Thymus (tissue), 14 donors: Measurements from ENCODE around the gene IP6K2. TPM values are rescaled to one million over a fixed set of nuclear protein-coding genes. Genes with fewer than 3 reads are reported as not detected.
"Not testable (repeated sequence)": the region's sequence is repeated elsewhere in the genome, so short reads cannot be mapped to it uniquely, and the experiment has no call there.

Experiments used
- DNase-seq, 9 donors: peaks; one replicate each; pipeline ENCODE4 v3.0.0-alpha.2; 2013; ENCODE audit warnings: low spot score in 9 of 9, low read depth in 6 of 9, missing footprints in 1 of 9
- H3K27ac ChIP-seq, 2 donors: one replicate each; pipeline ENCODE4 v1.5.1; 2013; ENCODE audit warnings: control low read depth in 1 of 2, low read depth in 1 of 2, low read length in 1 of 2, mild to moderate bottlenecking in 1 of 2, moderate library complexity in 1 of 2
- H3K27me3 ChIP-seq, 2 donors: one replicate each; pipeline ENCODE4 v1.5.1; 2013; ENCODE audit warnings: low read length in 1 of 2; ENCODE audit not compliant: control insufficient read depth in 2 of 2, insufficient read depth in 1 of 2
- H3K36me3 ChIP-seq, 2 donors: one replicate each; pipeline ENCODE4 v1.5.1; 2013; ENCODE audit warnings: low read length in 1 of 2, mild to moderate bottlenecking in 1 of 2, moderate library complexity in 1 of 2; ENCODE audit not compliant: control insufficient read depth in 2 of 2, insufficient read depth in 2 of 2
- H3K4me1 ChIP-seq, 2 donors: one replicate each; pipeline ENCODE4 v1.5.1; 2013; ENCODE audit warnings: low read length in 2 of 2; ENCODE audit not compliant: control insufficient read depth in 2 of 2, insufficient read depth in 2 of 2
- H3K4me3 ChIP-seq, 2 donors: one replicate each; pipeline ENCODE4 v1.5.1; 2013; ENCODE audit warnings: low read length in 2 of 2, control low read depth in 1 of 2, mild to moderate bottlenecking in 1 of 2
- H3K9me3 ChIP-seq, 2 donors: one replicate each; pipeline ENCODE4 v1.5.1; 2013; ENCODE audit warnings: low read length in 1 of 2, mild to moderate bottlenecking in 1 of 2; ENCODE audit not compliant: control insufficient read depth in 2 of 2, insufficient read depth in 1 of 2
- WGBS: extraction: QIAGEN DNeasy Blood & Tissue Kit; methylation state at CpG from one replicate; pipeline ENCODE4 v1.1.7; 2013; 5-methylcytosine and 5-hydroxymethylcytosine counted together
- long read RNA-seq, 10 donors: transcript quantifications; one replicate each; lab custom pipeline, GENCODE V29; 2026
- polyA plus RNA-seq: library from polyadenylated mRNA; stranded (reverse); fragments of 200-250 nt; gene quantifications from one replicate; pipeline ENCODE4 v1.2.3, GENCODE V29; 2013
- total RNA-seq: library from RNA; stranded (reverse); fragments of 120-200 nt; gene quantifications from one replicate; pipeline ENCODE4 v1.2.4, GENCODE V29; 2013
- donor health status: healthy.

The IP6K2 gene
- 98.4 TPM for total RNA-seq
- polyA plus RNA-seq: 134 TPM
- long read RNA-seq, donor 1, partial matches to known transcripts: 0 of 3 reads
- long read RNA-seq, donor 1, other reads (novel, unspliced or antisense): 0 of 3 reads
- long read RNA-seq, donor 2, transcript IP6K2-208 (2 exons, 1,124 nt): minor isoform, 14 of 104 reads
- long read RNA-seq, donor 2, transcript IP6K2-201 (6 exons, 1,775 nt): major isoform, 19 of 104 reads
- long read RNA-seq, donor 2, transcript IP6K2-221 (2 exons, 1,673 nt): minor isoform, 16 of 104 reads
- long read RNA-seq, donor 2, partial matches to known transcripts: 27 of 104 reads
- long read RNA-seq, donor 2, other reads (novel, unspliced or antisense): 20 of 104 reads
- long read RNA-seq, donor 3, transcript IP6K2-221 (2 exons, 1,673 nt): minor isoform, 12 of 77 reads
- long read RNA-seq, donor 3, transcript IP6K2-201 (6 exons, 1,775 nt): major isoform, 20 of 77 reads
- long read RNA-seq, donor 3, transcript IP6K2-208 (2 exons, 1,124 nt): minor isoform, 18 of 77 reads
- long read RNA-seq, donor 3, partial matches to known transcripts: 5 of 77 reads
- long read RNA-seq, donor 3, other reads (novel, unspliced or antisense): 19 of 77 reads
- long read RNA-seq, donor 4, transcript IP6K2-221 (2 exons, 1,673 nt): major isoform, 6 of 18 reads
- long read RNA-seq, donor 4, partial matches to known transcripts: 5 of 18 reads
- long read RNA-seq, donor 4, other reads (novel, unspliced or antisense): 0 of 18 reads
- long read RNA-seq, donor 5, transcript IP6K2-221 (2 exons, 1,673 nt): major isoform, 17 of 120 reads
- long read RNA-seq, donor 5, transcript IP6K2-208 (2 exons, 1,124 nt): minor isoform, 12 of 120 reads
- long read RNA-seq, donor 5, transcript IP6K2-201 (6 exons, 1,775 nt): minor isoform, 10 of 120 reads
- long read RNA-seq, donor 5, transcript IP6K2-202 (3 exons, 1,185 nt): minor isoform, 6 of 120 reads
- long read RNA-seq, donor 5, partial matches to known transcripts: 60 of 120 reads
- long read RNA-seq, donor 5, other reads (novel, unspliced or antisense): 9 of 120 reads
- long read RNA-seq, donor 6, transcript IP6K2-201 (6 exons, 1,775 nt): major isoform, 7 of 26 reads
- long read RNA-seq, donor 6, transcript IP6K2-221 (2 exons, 1,673 nt): minor isoform, 6 of 26 reads
- long read RNA-seq, donor 6, partial matches to known transcripts: 0 of 26 reads
- long read RNA-seq, donor 6, other reads (novel, unspliced or antisense): 7 of 26 reads
- long read RNA-seq, donor 7, transcript IP6K2-201 (6 exons, 1,775 nt): major isoform, 8 of 29 reads
- long read RNA-seq, donor 7, partial matches to known transcripts: 0 of 29 reads
- long read RNA-seq, donor 7, other reads (novel, unspliced or antisense): 15 of 29 reads
- long read RNA-seq, donor 8, transcript IP6K2-201 (6 exons, 1,775 nt): minor isoform, 6 of 15 reads
- long read RNA-seq, donor 8, transcript IP6K2-221 (2 exons, 1,673 nt): major isoform, 8 of 15 reads
- long read RNA-seq, donor 8, partial matches to known transcripts: 0 of 15 reads
- long read RNA-seq, donor 8, other reads (novel, unspliced or antisense): 0 of 15 reads
- long read RNA-seq, donor 9, transcript IP6K2-221 (2 exons, 1,673 nt): minor isoform, 6 of 26 reads
- long read RNA-seq, donor 9, transcript IP6K2-201 (6 exons, 1,775 nt): major isoform, 8 of 26 reads
- long read RNA-seq, donor 9, partial matches to known transcripts: 0 of 26 reads
- long read RNA-seq, donor 9, other reads (novel, unspliced or antisense): 5 of 26 reads
- long read RNA-seq, donor 10, transcript IP6K2-201 (6 exons, 1,775 nt): major isoform, 6 of 43 reads
- long read RNA-seq, donor 10, transcript IP6K2-221 (2 exons, 1,673 nt): minor isoform, 5 of 43 reads
- long read RNA-seq, donor 10, partial matches to known transcripts: 21 of 43 reads
- long read RNA-seq, donor 10, other reads (novel, unspliced or antisense): 5 of 43 reads

- Histone ChIP-seq H3K9me3 (no peaks in the 10 kb centered on the region), H3K27ac (peak within 1 kb of the TSS; percentile 89 to 90), H3K36me3 (peaks cover 8 to 29% of the 10 kb centered on the region in 2 donors), H3K4me3 (peak within 1 kb of the TSS; percentile 80 to 100), H3K27me3 (no peaks in the 10 kb centered on the region), H3K4me1 (peaks cover 8 to 27% of the 10 kb centered on the region in 2 donors)
- WGBS: 4% methylated on average over 38 of the region's 38 CpGs
- DNase-seq: peak; percentile 88 to 98 (median 92)
Measured at GRCh38 chr3:48716982-48717746, at the start of gene IP6K2. Gene IP6K2, minus strand, starts transcription at chr3:48717221. Its CDS starts 21,930 bp downstream, at chr3:48695291.

GRCh38 chr3:48765376-48765775, 48.4 kb upstream of the IP6K2 start:
- peaks cover 0 to 3% of the 10 kb centered on the region in 2 donors for H3K36me3 ChIP-seq
- no peaks in the 10 kb centered on the region for H3K9me3 ChIP-seq
- 98% methylated on average over 1 of the region's 1 CpG for WGBS
- DNase-seq: no peak
- no peak overlapping the region for H3K4me3 ChIP-seq
- H3K27ac ChIP-seq: no peak overlapping the region
- no peaks in the 10 kb centered on the region for H3K27me3 ChIP-seq
- H3K4me1 ChIP-seq: no peaks in the 10 kb centered on the region

GRCh38 chr3:48762816-48763215, 45.8 kb upstream of the IP6K2 start:
- no peak for DNase-seq
- peaks cover 0 to 3% of the 10 kb centered on the region in 2 donors for H3K36me3 ChIP-seq
- no peaks in the 10 kb centered on the region for H3K9me3 ChIP-seq
- H3K27me3 ChIP-seq: no peaks in the 10 kb centered on the region
- no peak overlapping the region for H3K27ac ChIP-seq
- no peak overlapping the region for H3K4me3 ChIP-seq
- 97% methylated on average over 3 of the region's 3 CpGs for WGBS
- H3K4me1 ChIP-seq: no peaks in the 10 kb centered on the region

- H3K9me3 ChIP-seq, H3K36me3 ChIP-seq, H3K27me3 ChIP-seq, H3K4me3 ChIP-seq, H3K27ac ChIP-seq, H3K4me1 ChIP-seq, DNase-seq: not testable (repeated sequence)
- WGBS: 99% methylated on average over 5 of the region's 5 CpGs
Measured at GRCh38 chr3:48759991-48760540, 43.0 kb upstream of the IP6K2 start.

GRCh38 chr3:48759531-48759930, 42.5 kb upstream of the IP6K2 start:
- H3K4me1 ChIP-seq, H3K36me3 ChIP-seq, H3K9me3 ChIP-seq, H3K4me3 ChIP-seq, H3K27ac ChIP-seq, H3K27me3 ChIP-seq, DNase-seq: not testable (repeated sequence)
- WGBS: 98% methylated on average over 6 of the region's 6 CpGs

GRCh38 chr3:48759071-48759470, 42.0 kb upstream of the IP6K2 start:
- Histone ChIP-seq H3K27me3 (no peaks in the 10 kb centered on the region), H3K36me3 (no peaks in the 10 kb centered on the region), H3K4me3 (no peak overlapping the region), H3K4me1 (no peaks in the 10 kb centered on the region), H3K9me3 (no peaks in the 10 kb centered on the region), H3K27ac (no peak overlapping the region)
- DNase-seq: no peak
- 99% methylated on average over 4 of the region's 4 CpGs for WGBS

GRCh38 chr3:48756640-48757039, 39.6 kb upstream of the IP6K2 start:
- Histone ChIP-seq H3K9me3 (no peaks in the 10 kb centered on the region), H3K36me3 (peaks cover 0 to 4% of the 10 kb centered on the region in 2 donors), H3K27ac (no peak overlapping the region), H3K4me1 (no peaks in the 10 kb centered on the region), H3K4me3 (no peak overlapping the region), H3K27me3 (no peaks in the 10 kb centered on the region)
- WGBS: 99% methylated on average over 5 of the region's 5 CpGs
- DNase-seq: no peak
